Small intestine (tissue), 7 donors: ENCODE measurements around the gene PPP2R2B. TPM values are rescaled to one million over a fixed set of nuclear protein-coding genes. Genes with fewer than 3 reads are reported as not detected.

Experiments used
- DNase-seq, 2 donors: peaks; one replicate each; pipeline versions ENCODE4 v3.0.0 to v3.0.0-alpha.2; 2013
- FAIRE-seq: peaks from 2 replicates; lab custom pipeline; 2012; peaks lifted over from hg19 to GRCh38; lab: Jason Lieb, UNC
- H3K27ac ChIP-seq, 3 donors: one replicate each; pipeline ENCODE4 v1.5.1; 2013; ENCODE audit warnings: low read length in 2 of 3, mild to moderate bottlenecking in 2 of 3, control low read depth in 1 of 3, inconsistent platforms in 1 of 3, low read depth in 1 of 3, moderate library complexity in 1 of 3
- H3K27me3 ChIP-seq, 3 donors: one replicate each; pipeline ENCODE4 v1.6.1; 2013; ENCODE audit warnings: low read length in 3 of 3, inconsistent platforms in 1 of 3; ENCODE audit not compliant: control insufficient read depth in 3 of 3, insufficient read depth in 3 of 3
- H3K36me3 ChIP-seq, 3 donors: one replicate each; pipeline ENCODE4 v1.6.1; 2013; ENCODE audit warnings: low read length in 3 of 3, inconsistent platforms in 1 of 3, low read depth in 1 of 3, mild to moderate bottlenecking in 1 of 3, moderate library complexity in 1 of 3; ENCODE audit not compliant: control insufficient read depth in 3 of 3, insufficient read depth in 2 of 3
- H3K4me1 ChIP-seq, 3 donors: one replicate each; pipeline ENCODE4 v1.6.1; 2013; ENCODE audit warnings: low read length in 2 of 3, inconsistent platforms in 1 of 3, low read depth in 1 of 3, mild to moderate bottlenecking in 1 of 3, moderate library complexity in 1 of 3; ENCODE audit not compliant: control insufficient read depth in 3 of 3, insufficient read depth in 2 of 3
- H3K4me3 ChIP-seq, 3 donors: one replicate each; pipeline ENCODE4 v1.5.1; 2013; ENCODE audit warnings: low read length in 3 of 3, control low read depth in 1 of 3, inconsistent platforms in 1 of 3, low read depth in 1 of 3, mild to moderate bottlenecking in 1 of 3, moderate library complexity in 1 of 3
- H3K9me3 ChIP-seq, 2 donors: one replicate each; pipeline ENCODE4 v1.6.1; 2013; ENCODE audit warnings: low read depth in 1 of 2, low read length in 1 of 2; ENCODE audit not compliant: control insufficient read depth in 2 of 2, insufficient read depth in 1 of 2
- WGBS, 3 donors: extraction: QIAGEN DNeasy Blood & Tissue Kit; methylation state at CpG; one replicate each; pipeline ENCODE4 v1.1.7; 2013; 5-methylcytosine and 5-hydroxymethylcytosine counted together
- polyA plus RNA-seq, 4 donors: library from polyadenylated mRNA; stranded (reverse) in 3 of 4; unstranded in 1 of 4; fragments of 200-250 nt in 3 of 4; fragments of 120-200 nt in 1 of 4; gene quantifications; one replicate each; pipeline versions ENCODE4 v1.2.1 to v1.2.3, GENCODE V29; 2013
- donor health status: healthy with polysubstance abuse.
- donor health status: control.
- donor health status: control.
- donor health status: Bipolar disorder and iron deficiency.
- donor health status: healthy.

PPP2R2B gene
- polyA plus RNA-seq, 4 donors, result 0.22 to 3.8 (median 1.6) TPM

GRCh38 chr5:146698651-146699050 lies 179.9 kb downstream of the PPP2R2B start:
- Histone ChIP-seq H3K36me3 (no peaks in the 10 kb centered on the region), H3K4me3 (no peak overlapping the region), H3K9me3 (no peaks in the 10 kb centered on the region), H3K27me3 (no peaks in the 10 kb centered on the region), H3K4me1 (no peaks in the 10 kb centered on the region), H3K27ac (no peak overlapping the region)
- WGBS, 3 donors, result 83 to 97% (median 90%) methylated on average over 1 of the region's 1 CpG
- FAIRE-seq (no peak), DNase-seq (no peak)

- FAIRE-seq, result no peak
- Histone ChIP-seq H3K36me3 (no peaks in the 10 kb centered on the region), H3K9me3 (peaks cover 0 to under 1% of the 10 kb centered on the region in 2 donors), H3K27me3 (no peaks in the 10 kb centered on the region), H3K4me1 (no peaks in the 10 kb centered on the region), H3K27ac (no peak overlapping the region), H3K4me3 (no peak overlapping the region)
- no peak for DNase-seq
These were observed 181.3 kb downstream of the PPP2R2B start for GRCh38 chr5:146697211-146697610.

GRCh38 chr5:146695646-146696045 lies 182.9 kb downstream of the PPP2R2B start:
- 39 to 55% (median 49%) methylated on average over 1 of the region's 1 CpG for WGBS, 3 donors
- Histone ChIP-seq H3K4me3 (no peak overlapping the region), H3K27ac (no peak overlapping the region), H3K36me3 (no peaks in the 10 kb centered on the region), H3K27me3 (no peaks in the 10 kb centered on the region), H3K9me3 (peaks cover 0 to 4% of the 10 kb centered on the region in 2 donors), H3K4me1 (no peaks in the 10 kb centered on the region)
- FAIRE-seq, result no peak
- DNase-seq, result no peak

GRCh38 chr5:146690880-146691355 lies 187.6 kb downstream of the PPP2R2B start:
- no peak for FAIRE-seq
- Histone ChIP-seq H3K27me3 (no peaks in the 10 kb centered on the region), H3K36me3 (no peaks in the 10 kb centered on the region), H3K9me3 (peaks cover 0 to 4% of the 10 kb centered on the region in 2 donors), H3K4me3 (no peak overlapping the region), H3K27ac (no peak overlapping the region), H3K4me1 (no peaks in the 10 kb centered on the region)
- no peak for DNase-seq
- 82 to 86% (median 83%) methylated on average over 6 of the region's 6 CpGs for WGBS, 3 donors

- no peak for FAIRE-seq
- H3K4me3 ChIP-seq, result no peak overlapping the region
These were observed 190.9 kb downstream of the PPP2R2B start for GRCh38 chr5:146687630-146688029.

GRCh38 chr5:146683861-146684260 lies 194.7 kb downstream of the PPP2R2B start:
- Histone ChIP-seq H3K27me3 (no peaks in the 10 kb centered on the region), H3K27ac (no peak overlapping the region), H3K9me3 (no peaks in the 10 kb centered on the region), H3K4me3 (no peak overlapping the region), H3K36me3 (no peaks in the 10 kb centered on the region), H3K4me1 (no peaks in the 10 kb centered on the region)
- 77 to 83% (median 80%) methylated on average over 5 of the region's 5 CpGs for WGBS, 3 donors
- FAIRE-seq (no peak), DNase-seq (no peak)

More at GRCh38 chr5:146687630-146688029, 190.9 kb downstream of the PPP2R2B start:
- Histone ChIP-seq H3K36me3 (no peaks in the 10 kb centered on the region), H3K4me1 (no peaks in the 10 kb centered on the region), H3K9me3 (peaks cover 0 to 4% of the 10 kb centered on the region in 2 donors), H3K27me3 (no peaks in the 10 kb centered on the region), H3K27ac (no peak overlapping the region)
- WGBS, 3 donors, result 69 to 77% (median 74%) methylated on average over 4 of the region's 4 CpGs
- no peak for DNase-seq

GRCh38 chr5:146682899-146683532 lies 195.5 kb downstream of the PPP2R2B start:
- no peak for DNase-seq
- no peak overlapping the region for H3K4me3 ChIP-seq
- H3K27ac ChIP-seq, result no peak overlapping the region
- no peak for FAIRE-seq
- WGBS, 3 donors, result 84 to 86% (median 85%) methylated on average over 5 of the region's 5 CpGs
- no peaks in the 10 kb centered on the region for H3K36me3 ChIP-seq
- no peaks in the 10 kb centered on the region for H3K27me3 ChIP-seq
- H3K4me1 ChIP-seq, result no peaks in the 10 kb centered on the region
- H3K9me3 ChIP-seq, result no peaks in the 10 kb centered on the region

GRCh38 chr5:146681585-146682105 lies 196.9 kb downstream of the PPP2R2B start:
- no peak for DNase-seq
- no peak overlapping the region for H3K4me3 ChIP-seq
- H3K9me3 ChIP-seq, result no peaks in the 10 kb centered on the region
- H3K36me3 ChIP-seq, result no peaks in the 10 kb centered on the region
- H3K4me1 ChIP-seq, result no peaks in the 10 kb centered on the region
- WGBS, 3 donors, result 36 to 40% (median 38%) methylated on average over 2 of the region's 2 CpGs
- H3K27me3 ChIP-seq, result no peaks in the 10 kb centered on the region
- no peak for FAIRE-seq
- no peak overlapping the region for H3K27ac ChIP-seq
